Stimulated activated CD4-positive, alpha-beta T cell treated with anti-CD3 and anti-CD28 coated beads, TNF-alpha, amount 100 ng/mL, for 24 hours (primary cell): Measurements from ENCODE around the gene YTHDC1.

Experiments used
- DNase-seq, 3 experiments: peaks; one replicate each; pipeline ENCODE4 v3.0.0-alpha.2; 2020; ENCODE audit warnings: low read depth in 3 of 3

Gene YTHDC1

GRCh38 chr4:68359508-68359907 is 9.6 kb upstream of the YTHDC1 start:
- no peak for DNase-seq

- no peak for DNase-seq
Observed at GRCh38 chr4:68358988-68359387, 9.1 kb upstream of the YTHDC1 start.

- DNase-seq: no peak
Observed at GRCh38 chr4:68352791-68353190, 2.9 kb upstream of the YTHDC1 start.

GRCh38 chr4:68349279-68349648 is 626 bp downstream of the YTHDC1 start:
- no peak for DNase-seq

- DNase-seq: no peak
Observed at GRCh38 chr4:68348577-68348976, 1.3 kb downstream of the YTHDC1 start.

GRCh38 chr4:68347845-68348244 is 2.0 kb downstream of the YTHDC1 start:
- DNase-seq: no peak

GRCh38 chr4:68346461-68346860 is 3.4 kb downstream of the YTHDC1 start:
- DNase-seq: no peak

- no peak for DNase-seq
Observed at GRCh38 chr4:68344785-68345184, 5.1 kb downstream of the YTHDC1 start.

GRCh38 chr4:68344049-68344448 is 5.8 kb downstream of the YTHDC1 start:
- no peak for DNase-seq

- no peak for DNase-seq
Observed at GRCh38 chr4:68342134-68342533, 7.8 kb downstream of the YTHDC1 start.

GRCh38 chr4:68338625-68339024 is 11.3 kb downstream of the YTHDC1 start:
- no peak for DNase-seq

GRCh38 chr4:68337522-68337921 is 12.4 kb downstream of the YTHDC1 start:
- DNase-seq: no peak

GRCh38 chr4:68337004-68337403 is 12.9 kb downstream of the YTHDC1 start:
- no peak for DNase-seq

GRCh38 chr4:68336530-68336929 is 13.4 kb downstream of the YTHDC1 start:
- DNase-seq: no peak

GRCh38 chr4:68326141-68326540 is 23.7 kb downstream of the YTHDC1 start:
- DNase-seq: no peak

GRCh38 chr4:68324519-68325262 is 25.2 kb downstream of the YTHDC1 start:
- no peak for DNase-seq

- DNase-seq: no peak
Observed at GRCh38 chr4:68319040-68319439, 30.9 kb downstream of the YTHDC1 start.

- no peak for DNase-seq
Observed at GRCh38 chr4:68316193-68316969, 33.5 kb downstream of the YTHDC1 start.

- no peak for DNase-seq
Observed at GRCh38 chr4:68310651-68311247, 39.1 kb downstream of the YTHDC1 start.

GRCh38 chr4:68304731-68305130 is 45.2 kb downstream of the YTHDC1 start:
- no peak for DNase-seq

- no peak for DNase-seq
Observed at GRCh38 chr4:68299492-68300457, 50.1 kb downstream of the YTHDC1 start.

- no peak for DNase-seq
Observed at GRCh38 chr4:68297137-68297536, 52.8 kb downstream of the YTHDC1 start.
